PC-9 (cell line): ENCODE results near the gene CDH12.

Experiments used
- CTCF ChIP-seq: fragments of 200-600 bp; sonication (generic); conservative IDR thresholded peaks from 2 replicates; pipeline ENCODE4 v1.6.1; 2017; ENCODE audit warnings: mixed run types, antibody characterized with exemption, mild to moderate bottlenecking, moderate library complexity
- EZH2 ChIP-seq: fragments of 200-600 bp; sonication (generic); IDR thresholded peaks from 2 replicates; pipeline ENCODE4 v1.8.0; 2017; ENCODE audit warnings: antibody characterized with exemption, low read depth

GRCh38 chr5:22249209-22249729 is 603.9 kb downstream of the CDH12 start:
- TF ChIP-seq CTCF = no peak
- no peak for TF ChIP-seq EZH2
